ENCODE data around the gene KLHL10.
"Not testable (repeated sequence)": the region's sequence is repeated elsewhere in the genome, so short reads cannot be mapped to it uniquely, and the experiment has no call there.

KLHL10 gene

GRCh38 chr17:41863074-41863848, 25.6 kb downstream of the KLHL10 start:
- DNase-seq = no peak

- DNase-seq = no peak
These were observed 26.8 kb downstream of the KLHL10 start for GRCh38 chr17:41864498-41864835.

- DNase-seq = peak; percentile 61 to 80 (median 71)
These were observed 27.4 kb downstream of the KLHL10 start, which contains the start of gene KLHL11 for GRCh38 chr17:41864836-41865595. KLHL11 (minus strand) TSS chr17:41865423; CDS start chr17:41865370, 53 bp downstream.

GRCh38 chr17:41865596-41865893, 27.9 kb downstream of the KLHL10 start:
- DNase-seq = no peak

GRCh38 chr17:41868568-41868967, 30.9 kb downstream of the KLHL10 start:
- no peak for DNase-seq

GRCh38 chr17:41869426-41869825, 31.8 kb downstream of the KLHL10 start:
- no peak for DNase-seq

GRCh38 chr17:41870097-41870496, 32.5 kb downstream of the KLHL10 start:
- DNase-seq = no peak

GRCh38 chr17:41870627-41871026, 33.0 kb downstream of the KLHL10 start:
- no peak for DNase-seq

GRCh38 chr17:41871789-41872188, 34.2 kb downstream of the KLHL10 start:
- no peak for DNase-seq

GRCh38 chr17:41873559-41874292, 36.1 kb downstream of the KLHL10 start:
- no peak for DNase-seq

GRCh38 chr17:41874293-41874670, 36.7 kb downstream of the KLHL10 start:
- DNase-seq = not testable (repeated sequence)

GRCh38 chr17:41880130-41880529, 42.5 kb downstream of the KLHL10 start:
- no peak for DNase-seq

GRCh38 chr17:41882756-41883155, 45.1 kb downstream of the KLHL10 start:
- DNase-seq = no peak

- DNase-seq = no peak
These were observed 48.1 kb downstream of the KLHL10 start for GRCh38 chr17:41885733-41886132.

GRCh38 chr17:41888332-41888965, 50.8 kb downstream of the KLHL10 start:
- DNase-seq = no peak

GRCh38 chr17:41891135-41892020, 53.8 kb downstream of the KLHL10 start:
- DNase-seq = no peak

- no peak for DNase-seq
These were observed 54.4 kb downstream of the KLHL10 start for GRCh38 chr17:41892021-41892376.

GRCh38 chr17:41893384-41893783, 55.8 kb downstream of the KLHL10 start:
- DNase-seq = no peak

GRCh38 chr17:41894791-41895331, 57.2 kb downstream of the KLHL10 start:
- DNase-seq = no peak

- no peak for DNase-seq
These were observed 58.0 kb downstream of the KLHL10 start for GRCh38 chr17:41895617-41896016.

- DNase-seq = no peak
These were observed 59.1 kb downstream of the KLHL10 start for GRCh38 chr17:41896726-41897125.

Measured in activated CD4-positive, CD25-positive, alpha-beta regulatory T cell (primary cell).